ENCODE data around the gene TGFBR2.
"Not testable (repeated sequence)": the region's sequence is repeated elsewhere in the genome, so short reads cannot be mapped to it uniquely, and the experiment has no call there.

Gene TGFBR2

DNA sequence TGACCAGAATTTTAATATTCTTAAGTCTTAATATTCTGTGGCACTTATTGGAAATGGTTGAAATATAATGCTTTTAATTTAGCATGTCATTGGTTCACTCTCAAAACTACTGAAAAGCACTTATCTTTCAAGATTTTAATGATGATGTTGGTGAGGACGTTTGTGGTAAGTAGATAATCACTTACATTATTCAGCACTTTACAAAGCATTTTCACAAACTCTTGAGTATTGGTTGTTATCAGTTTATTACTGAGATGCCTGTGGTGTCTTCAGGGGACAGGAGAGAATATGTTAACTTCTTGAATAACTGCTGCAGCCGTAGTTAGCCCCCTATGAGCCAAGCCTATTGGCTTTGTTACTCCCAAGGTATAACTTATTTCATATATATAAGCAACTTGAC lies 15.2 kb downstream of the TGFBR2 start:
- Mint-ChIP-seq H3K36me3 (peaks cover 44% of the 10 kb centered on the region), H3K27ac (peak overlapping the region; percentile 96), H3K4me3 (peak overlapping the region; percentile 86), H3K9me3 (ENCODE audit: low read depth) (no peaks in the 10 kb centered on the region), H3K4me1 (ENCODE audit: low read depth) (peaks cover 95% of the 10 kb centered on the region), H3K27me3 (no peaks in the 10 kb centered on the region)

DNA sequence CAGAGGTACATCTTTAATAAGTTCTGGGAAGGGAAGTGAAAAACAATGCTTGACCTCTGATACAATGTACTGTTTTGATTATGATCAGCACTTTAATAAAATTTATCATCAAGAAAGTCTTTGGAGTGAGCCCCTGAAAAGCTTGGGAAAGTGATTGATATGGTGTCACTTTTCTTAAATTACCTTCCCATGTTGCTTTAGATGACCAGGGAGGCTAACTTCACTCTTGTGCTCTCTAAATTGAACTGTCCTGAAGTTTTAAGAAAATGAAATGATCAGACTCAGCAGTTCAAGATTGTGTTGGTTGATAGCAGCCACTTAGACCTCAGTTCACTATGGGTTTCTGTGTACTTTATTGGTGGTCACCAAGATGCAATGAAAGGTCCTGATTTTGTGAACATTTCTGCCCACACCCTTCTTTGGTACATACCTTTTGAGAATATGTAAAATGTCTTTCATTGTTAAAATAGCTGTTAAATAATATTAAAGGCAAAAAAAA lies 15.7 kb downstream of the TGFBR2 start:
- H3K9me3 Mint-ChIP-seq (ENCODE audit: low read depth): no peaks in the 10 kb centered on the region
- peaks cover 95% of the 10 kb centered on the region for H3K4me1 Mint-ChIP-seq (ENCODE audit: low read depth)
- H3K4me3 Mint-ChIP-seq: peak overlapping the region; percentile 86
- H3K27me3 Mint-ChIP-seq: no peaks in the 10 kb centered on the region
- H3K36me3 Mint-ChIP-seq: peaks cover 48% of the 10 kb centered on the region
- peak overlapping the region; percentile 96 for H3K27ac Mint-ChIP-seq

DNA sequence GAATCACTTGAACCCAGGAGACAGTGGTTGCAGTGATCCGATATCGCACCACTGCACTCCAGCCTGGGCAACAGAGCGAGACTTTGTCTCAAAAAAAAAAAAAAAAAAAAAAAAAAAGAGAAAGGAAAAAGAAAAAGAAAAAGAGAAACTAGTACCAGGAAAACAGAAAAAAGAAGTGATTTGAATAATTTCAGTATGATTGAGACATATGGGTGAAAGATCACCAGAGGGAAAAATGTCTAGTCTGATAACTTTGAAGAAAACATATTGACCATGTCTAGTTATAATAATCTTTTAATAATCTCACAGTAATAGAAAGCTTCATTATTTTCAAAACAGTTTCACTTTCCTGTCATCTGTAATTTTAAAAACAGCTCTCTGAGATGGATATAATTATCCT lies 16.4 kb downstream of the TGFBR2 start:
- H3K4me1 Mint-ChIP-seq (ENCODE audit: low read depth): peaks cover 96% of the 10 kb centered on the region
- H3K36me3 Mint-ChIP-seq: peaks cover 44% of the 10 kb centered on the region
- no peaks in the 10 kb centered on the region for H3K9me3 Mint-ChIP-seq (ENCODE audit: low read depth)
- no peaks in the 10 kb centered on the region for H3K27me3 Mint-ChIP-seq
- peak overlapping the region; percentile 96 for H3K27ac Mint-ChIP-seq
- H3K4me3 Mint-ChIP-seq: peak overlapping the region; percentile 86

DNA sequence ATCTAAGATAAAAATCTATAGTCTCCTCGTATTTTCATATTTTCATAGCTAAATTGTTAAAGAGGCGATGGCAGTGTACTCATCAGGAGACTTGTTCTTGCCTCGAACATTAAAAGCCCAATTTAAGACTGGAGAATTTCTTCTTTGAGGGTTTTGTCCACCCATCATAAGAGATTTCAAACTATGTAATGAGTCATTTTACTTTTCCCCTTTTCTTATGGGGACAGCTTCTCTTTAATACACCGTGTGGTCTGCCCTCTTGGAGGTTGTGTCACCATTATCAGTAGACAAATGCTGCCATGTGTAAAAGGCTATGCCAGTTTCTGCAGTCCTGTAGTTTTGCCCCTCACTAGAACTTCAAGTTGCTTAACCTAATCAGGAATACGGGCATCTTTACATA lies 16.9 kb downstream of the TGFBR2 start:
- H3K4me3 Mint-ChIP-seq: peak overlapping the region; percentile 86
- no peaks in the 10 kb centered on the region for H3K9me3 Mint-ChIP-seq (ENCODE audit: low read depth)
- H3K27me3 Mint-ChIP-seq: no peaks in the 10 kb centered on the region
- H3K27ac Mint-ChIP-seq: peak overlapping the region; percentile 96
- H3K4me1 Mint-ChIP-seq (ENCODE audit: low read depth): peaks cover 97% of the 10 kb centered on the region
- peaks cover 43% of the 10 kb centered on the region for H3K36me3 Mint-ChIP-seq

DNA sequence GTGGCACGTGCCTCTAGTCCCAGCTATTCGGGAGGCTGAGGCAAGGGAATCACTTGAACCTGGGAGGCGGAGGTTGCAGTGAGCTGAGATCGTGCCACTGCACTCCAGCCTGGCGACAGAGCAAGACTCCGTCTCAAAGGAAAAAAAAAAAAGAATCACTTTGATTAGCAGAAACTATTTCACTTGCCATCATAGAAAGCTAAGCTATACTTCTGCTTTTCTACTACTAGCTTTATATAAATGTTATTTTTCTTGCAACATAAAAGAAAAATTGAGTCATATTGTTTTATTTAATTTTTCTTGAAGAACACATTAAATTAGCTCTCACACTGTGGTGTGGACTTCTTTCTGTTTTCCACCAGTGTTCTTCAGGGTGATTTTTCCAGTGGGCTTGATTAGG lies 18.1 kb downstream of the TGFBR2 start:
- H3K27ac Mint-ChIP-seq: peak overlapping the region; percentile 96
- peaks cover 97% of the 10 kb centered on the region for H3K4me1 Mint-ChIP-seq (ENCODE audit: low read depth)
- not testable (repeated sequence) for H3K27me3 Mint-ChIP-seq; H3K9me3 Mint-ChIP-seq (ENCODE audit: low read depth)
- H3K4me3 Mint-ChIP-seq: peak overlapping the region; percentile 86
- H3K36me3 Mint-ChIP-seq: peaks cover 35% of the 10 kb centered on the region

DNA sequence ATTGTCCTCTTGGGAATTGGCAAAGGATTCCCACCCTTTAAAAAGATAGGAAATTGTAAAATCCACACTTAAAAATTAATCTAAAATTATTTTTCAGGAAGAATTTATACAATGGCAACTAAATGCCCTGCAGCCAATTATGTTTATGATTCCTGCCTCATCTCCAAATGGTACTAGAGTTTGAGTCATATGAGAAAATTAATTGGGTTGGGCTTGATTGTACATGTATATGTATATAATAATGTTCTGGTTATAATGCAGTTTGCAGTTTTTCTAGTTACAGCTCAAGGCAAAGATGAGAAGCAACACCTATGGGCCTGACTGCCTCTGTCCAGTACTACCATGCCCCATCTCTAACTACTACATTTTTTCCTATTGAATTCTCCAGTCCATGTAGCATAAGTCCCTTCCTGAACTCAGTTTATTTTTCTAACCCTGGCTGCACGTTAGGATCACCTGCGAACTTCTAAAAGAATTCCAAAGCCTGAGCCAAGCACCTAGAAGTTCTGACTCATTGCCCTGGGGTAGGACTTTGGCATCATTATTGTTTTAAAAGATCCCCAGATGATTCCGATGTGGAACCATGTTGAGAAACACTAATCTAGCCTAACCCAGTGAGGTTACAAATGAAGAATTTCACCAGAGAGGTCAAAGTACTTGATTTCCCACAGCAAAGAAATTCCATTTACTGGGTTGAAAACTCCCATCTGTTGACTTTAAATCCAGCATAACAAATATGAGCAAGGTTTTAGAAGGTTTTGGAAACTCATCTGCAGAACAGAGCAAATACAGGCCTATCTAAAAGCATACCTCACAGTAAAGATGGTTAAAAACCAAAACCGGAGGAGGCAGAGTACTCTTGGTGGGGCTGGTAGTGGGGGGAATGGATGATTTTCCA lies 19.4 kb downstream of the TGFBR2 start:
- Mint-ChIP-seq H3K9me3 (ENCODE audit: low read depth) (no peaks in the 10 kb centered on the region), H3K27ac (peak overlapping the region; percentile 96), H3K27me3 (no peaks in the 10 kb centered on the region), H3K36me3 (peaks cover 42% of the 10 kb centered on the region), H3K4me3 (peak overlapping the region; percentile 61), H3K4me1 (ENCODE audit: low read depth) (peaks cover 97% of the 10 kb centered on the region)

DNA sequence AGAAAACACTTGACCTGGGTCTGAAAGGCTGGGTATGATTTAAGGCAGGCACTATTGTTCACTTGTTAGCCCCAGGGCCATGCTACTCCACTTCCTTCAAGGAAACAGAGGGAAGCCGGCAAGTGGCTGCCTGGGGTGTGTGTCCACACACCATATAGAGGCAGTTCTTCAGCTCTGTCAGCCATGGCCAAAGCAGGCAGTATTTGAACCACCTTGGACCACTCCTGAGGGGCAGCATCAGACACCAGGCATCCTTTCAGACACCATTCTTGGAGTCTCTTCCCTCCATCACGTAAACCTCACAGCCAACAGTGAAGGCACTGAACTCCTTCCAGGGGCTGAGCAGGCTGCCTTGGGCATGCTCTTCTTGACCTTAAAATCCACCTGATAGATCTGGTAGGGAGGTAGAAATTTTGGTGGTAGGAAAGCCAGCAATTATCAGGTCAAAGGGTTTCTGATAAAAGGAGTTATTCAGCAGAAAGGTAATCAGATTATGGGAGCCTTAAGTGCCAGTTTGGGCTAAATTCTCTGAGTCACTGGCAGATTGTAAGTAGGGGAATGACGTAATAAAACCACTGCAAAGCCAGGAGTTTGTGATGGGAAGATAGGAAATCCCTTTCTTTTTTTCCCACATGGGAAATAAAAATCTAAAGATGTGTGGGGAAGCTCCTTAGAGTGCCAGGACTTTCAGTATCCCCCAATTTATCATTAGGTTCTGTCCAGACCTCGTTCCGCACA lies 20.2 kb downstream of the TGFBR2 start:
- H3K27ac Mint-ChIP-seq: peak overlapping the region; percentile 96
- peaks cover 97% of the 10 kb centered on the region for H3K4me1 Mint-ChIP-seq (ENCODE audit: low read depth)
- no peaks in the 10 kb centered on the region for H3K9me3 Mint-ChIP-seq (ENCODE audit: low read depth)
- no peaks in the 10 kb centered on the region for H3K27me3 Mint-ChIP-seq
- peaks cover 40% of the 10 kb centered on the region for H3K36me3 Mint-ChIP-seq
- H3K4me3 Mint-ChIP-seq: peak overlapping the region; percentile 61

DNA sequence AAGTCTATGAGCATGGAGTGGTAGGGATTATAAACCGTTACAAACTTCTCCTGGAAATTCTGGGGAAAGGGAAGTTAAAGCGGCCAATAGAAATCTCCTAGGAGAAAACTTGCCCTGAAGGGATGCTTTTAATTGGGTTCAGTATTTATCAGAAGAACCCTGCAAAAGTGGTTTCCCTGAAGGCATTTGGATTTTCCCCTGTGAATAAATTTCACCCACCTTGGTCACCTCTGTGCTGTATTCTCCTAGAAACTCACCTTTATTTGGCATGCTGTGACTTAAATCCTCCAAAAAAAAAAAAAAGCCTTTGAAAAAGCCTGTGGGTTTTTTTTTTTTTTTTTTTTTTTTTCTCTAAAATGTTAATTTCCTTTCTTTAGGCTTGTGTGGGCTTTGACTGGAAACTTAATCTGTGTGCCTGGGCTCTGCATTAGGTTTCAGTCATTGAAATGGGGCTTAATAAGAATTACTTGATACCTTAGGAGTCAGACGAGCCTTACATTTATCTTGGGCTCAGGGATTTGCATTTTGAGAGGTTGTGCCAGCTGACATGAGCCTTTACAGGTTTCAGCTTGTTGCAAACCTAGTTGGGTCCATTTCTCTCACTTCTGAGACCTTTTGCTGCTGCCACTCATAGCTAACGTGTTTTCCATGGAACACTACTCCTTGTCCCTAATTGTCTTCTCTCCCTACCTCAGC lies 22.0 kb downstream of the TGFBR2 start:
- no peaks in the 10 kb centered on the region for H3K27me3 Mint-ChIP-seq
- no peaks in the 10 kb centered on the region for H3K9me3 Mint-ChIP-seq (ENCODE audit: low read depth)
- peak overlapping the region; percentile 97 for H3K27ac Mint-ChIP-seq
- peaks cover 98% of the 10 kb centered on the region for H3K4me1 Mint-ChIP-seq (ENCODE audit: low read depth)
- H3K4me3 Mint-ChIP-seq: peak overlapping the region; percentile 81
- peaks cover 42% of the 10 kb centered on the region for H3K36me3 Mint-ChIP-seq

DNA sequence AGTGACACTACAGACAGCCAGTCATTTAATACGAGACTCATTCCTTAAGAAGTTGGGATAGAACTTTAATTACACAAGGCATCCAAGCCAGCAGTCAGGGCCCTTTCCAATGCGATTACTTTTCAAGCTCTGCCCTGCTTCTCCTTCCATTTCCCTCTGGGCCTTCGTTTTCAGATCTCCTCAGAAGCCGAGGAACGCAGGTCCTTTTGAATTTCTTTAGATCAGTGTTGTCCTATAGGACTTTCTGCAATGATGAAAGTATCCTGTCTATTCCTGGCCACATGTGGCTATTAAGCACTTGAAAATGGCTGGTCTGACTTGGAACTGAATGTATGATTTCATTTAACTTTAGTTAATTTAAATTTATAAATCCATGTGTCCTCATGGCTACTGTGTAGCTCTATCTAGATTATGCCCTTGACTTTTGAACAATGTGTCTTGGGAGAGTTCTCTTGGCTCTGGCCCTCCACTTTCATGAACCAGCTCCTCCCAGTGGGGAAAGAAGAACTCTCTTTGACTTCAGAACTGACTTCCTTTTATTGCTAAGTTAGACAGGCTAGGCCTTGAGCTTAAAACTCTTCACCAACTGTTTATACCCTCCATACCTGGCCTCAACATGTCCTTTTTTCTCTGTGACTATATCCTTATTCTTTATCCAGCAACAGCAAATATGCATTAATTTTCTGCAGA lies 22.6 kb downstream of the TGFBR2 start:
- Mint-ChIP-seq H3K27me3 (no peaks in the 10 kb centered on the region), H3K4me3 (peak overlapping the region; percentile 81), H3K27ac (peak overlapping the region; percentile 97), H3K36me3 (peaks cover 40% of the 10 kb centered on the region), H3K9me3 (ENCODE audit: low read depth) (no peaks in the 10 kb centered on the region), H3K4me1 (ENCODE audit: low read depth) (peaks cover 97% of the 10 kb centered on the region)

DNA sequence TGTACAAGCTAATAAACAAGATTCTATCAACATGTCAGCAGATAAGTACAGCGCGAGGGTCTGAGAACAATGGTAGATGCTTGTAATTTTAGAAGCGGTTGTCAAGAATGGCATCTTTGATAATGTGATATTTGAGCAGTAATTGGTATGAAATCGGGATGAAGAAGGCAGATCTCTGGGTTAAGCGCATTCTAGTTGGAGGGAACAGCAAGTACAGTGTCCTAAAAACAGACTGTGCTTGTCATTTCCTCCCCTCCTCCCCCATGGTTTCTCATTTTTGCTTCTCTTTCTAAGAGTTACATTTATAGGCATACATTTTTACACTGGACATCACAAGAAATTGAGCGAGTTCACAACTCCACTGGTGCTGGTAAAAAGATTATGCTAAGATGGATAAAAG lies 23.3 kb downstream of the TGFBR2 start:
- H3K27me3 Mint-ChIP-seq: no peaks in the 10 kb centered on the region
- peaks cover 40% of the 10 kb centered on the region for H3K36me3 Mint-ChIP-seq
- peaks cover 97% of the 10 kb centered on the region for H3K4me1 Mint-ChIP-seq (ENCODE audit: low read depth)
- H3K27ac Mint-ChIP-seq: peak overlapping the region; percentile 97
- no peaks in the 10 kb centered on the region for H3K9me3 Mint-ChIP-seq (ENCODE audit: low read depth)
- peak overlapping the region; percentile 81 for H3K4me3 Mint-ChIP-seq

DNA sequence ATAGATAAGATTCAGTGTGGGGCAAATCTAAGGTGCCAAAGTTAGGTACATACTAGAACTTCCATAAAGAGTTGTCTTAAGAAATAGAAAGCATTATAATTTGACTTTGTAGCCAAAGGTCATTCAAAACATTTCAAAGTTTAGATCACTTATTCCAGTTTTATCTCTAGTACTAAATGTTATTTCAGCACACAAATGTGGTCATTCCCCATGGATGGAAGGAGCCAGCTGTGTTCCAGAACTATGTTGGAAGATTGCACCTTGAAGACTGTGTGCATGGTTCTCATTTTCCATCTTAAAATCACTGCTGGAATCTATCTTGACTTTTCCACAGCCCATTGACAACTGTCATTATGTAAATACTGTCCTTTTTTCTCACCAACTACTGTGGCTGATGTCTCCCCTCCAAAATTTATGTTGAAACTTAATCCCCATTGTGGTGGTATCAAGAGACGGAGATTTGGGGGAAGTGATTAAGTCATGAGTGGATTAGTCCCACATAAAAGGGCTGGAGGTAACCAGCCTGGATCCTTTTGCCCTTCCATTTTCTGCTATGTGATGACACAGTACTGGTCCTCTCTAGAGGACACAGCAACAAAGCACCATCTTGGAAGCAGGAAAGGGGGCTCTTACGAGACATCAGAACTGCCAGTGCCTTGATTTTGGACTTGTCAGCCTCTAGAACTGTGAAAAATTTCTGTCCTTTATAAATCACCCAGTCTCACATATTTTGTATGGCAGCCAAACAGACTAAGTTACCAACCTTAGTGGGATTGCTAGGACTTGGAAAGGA lies 24.0 kb downstream of the TGFBR2 start:
- H3K4me3 Mint-ChIP-seq: peak overlapping the region; percentile 81
- H3K4me1 Mint-ChIP-seq (ENCODE audit: low read depth): peaks cover 97% of the 10 kb centered on the region
- H3K27me3 Mint-ChIP-seq: no peaks in the 10 kb centered on the region
- peaks cover 45% of the 10 kb centered on the region for H3K36me3 Mint-ChIP-seq
- H3K9me3 Mint-ChIP-seq (ENCODE audit: low read depth): no peaks in the 10 kb centered on the region
- H3K27ac Mint-ChIP-seq: peak overlapping the region; percentile 97

DNA sequence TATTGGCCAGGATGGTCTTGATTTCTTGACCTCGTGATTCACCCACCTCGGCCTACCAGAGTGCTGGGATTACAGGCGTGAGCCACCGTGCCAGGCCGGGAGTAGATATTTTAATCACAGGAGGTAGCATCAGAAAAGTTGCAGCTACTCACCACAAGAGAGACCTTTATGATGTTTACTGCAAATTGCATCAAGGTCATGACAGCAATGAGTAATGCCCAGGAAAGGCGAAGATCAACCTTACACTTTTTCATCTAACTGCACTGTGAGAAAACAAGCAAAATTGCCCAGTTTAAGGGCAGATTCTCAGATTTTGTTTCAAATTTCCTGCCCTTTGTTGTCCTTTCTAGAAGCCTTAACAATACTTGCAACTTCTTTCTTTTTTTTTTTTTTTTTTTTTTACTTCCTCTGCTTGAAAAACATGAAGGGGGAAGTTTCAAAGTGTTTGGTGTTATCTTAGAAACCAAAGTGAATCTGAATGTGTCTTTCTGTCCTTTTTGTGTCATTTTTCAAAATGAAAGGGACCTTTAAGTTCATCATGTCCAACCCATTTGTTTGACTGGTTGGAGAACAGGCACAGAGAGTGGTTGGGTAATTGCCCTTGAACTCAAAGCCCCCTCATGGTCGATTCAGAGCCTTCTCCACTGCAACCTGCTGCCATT lies 25.0 kb downstream of the TGFBR2 start:
- Mint-ChIP-seq H3K27ac (peak overlapping the region; percentile 97), H3K4me1 (ENCODE audit: low read depth) (peaks cover 96% of the 10 kb centered on the region), H3K4me3 (peak overlapping the region; percentile 81), H3K27me3 (no peaks in the 10 kb centered on the region), H3K36me3 (peaks cover 40% of the 10 kb centered on the region), H3K9me3 (ENCODE audit: low read depth) (no peaks in the 10 kb centered on the region)

DNA sequence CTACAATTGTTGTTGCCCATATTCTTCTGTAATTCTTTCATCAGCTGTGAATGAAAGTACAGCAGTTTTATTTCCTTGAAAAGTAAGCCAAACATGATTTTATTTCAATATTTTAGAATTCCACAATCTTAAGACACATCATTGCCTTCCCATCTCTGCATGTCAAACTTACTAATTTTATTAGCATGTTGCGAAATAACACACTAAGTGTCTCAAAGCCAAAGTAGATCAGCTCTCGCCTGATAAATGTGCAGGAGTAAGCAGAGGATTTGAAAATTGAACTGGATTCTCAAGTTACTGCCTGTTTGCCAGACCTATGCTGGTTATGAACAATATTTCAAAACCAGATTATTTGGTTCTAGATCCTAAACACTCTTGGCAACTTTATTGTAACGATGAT lies 25.7 kb downstream of the TGFBR2 start:
- Mint-ChIP-seq H3K9me3 (ENCODE audit: low read depth) (no peaks in the 10 kb centered on the region), H3K4me1 (ENCODE audit: low read depth) (peaks cover 96% of the 10 kb centered on the region), H3K27me3 (no peaks in the 10 kb centered on the region), H3K4me3 (peak overlapping the region; percentile 81), H3K27ac (peak overlapping the region; percentile 97), H3K36me3 (peaks cover 37% of the 10 kb centered on the region)

Data from activated naive CD8-positive, alpha-beta T cell (primary cell).